Activated naive CD4-positive, alpha-beta T cell treated with anti-CD3 and anti-CD28 coated beads, Interleukin-2, amount 50 U/mL, for 24 hours (primary cell): ENCODE measurements around the gene STK35.
A peak's percentile ranks its signal among the peaks of the same experiment; 100 is the strongest.

ENCODE experiments used
- H3K27ac Mint-ChIP-seq: one replicate; pipeline ENCODE4 v1.8.0; 2021; ENCODE audit warnings: mild to moderate bottlenecking, mixed read lengths
- H3K27me3 Mint-ChIP-seq: one replicate; pipeline ENCODE4 v1.8.0; 2021; ENCODE audit warnings: mixed read lengths
- H3K36me3 Mint-ChIP-seq: one replicate; pipeline ENCODE4 v1.8.0; 2021; ENCODE audit warnings: mixed read lengths
- H3K4me1 Mint-ChIP-seq: one replicate; pipeline ENCODE4 v1.8.0; 2021; ENCODE audit warnings: mixed read lengths
- H3K4me3 Mint-ChIP-seq: one replicate; pipeline ENCODE4 v1.8.0; 2021; ENCODE audit warnings: mild to moderate bottlenecking, mixed read lengths
- H3K9me3 Mint-ChIP-seq: one replicate; pipeline ENCODE4 v1.8.0; 2021; ENCODE audit warnings: mixed read lengths

Gene STK35

GRCh38 chr20:2122936-2123335 is 21.3 kb downstream of the STK35 start:
- Mint-ChIP-seq H3K27me3 (no peaks in the 10 kb centered on the region), H3K9me3 (no peaks in the 10 kb centered on the region), H3K36me3 (peaks cover 12% of the 10 kb centered on the region), H3K27ac (no peak overlapping the region), H3K4me1 (peaks cover 88% of the 10 kb centered on the region), H3K4me3 (no peak overlapping the region)

DNA sequence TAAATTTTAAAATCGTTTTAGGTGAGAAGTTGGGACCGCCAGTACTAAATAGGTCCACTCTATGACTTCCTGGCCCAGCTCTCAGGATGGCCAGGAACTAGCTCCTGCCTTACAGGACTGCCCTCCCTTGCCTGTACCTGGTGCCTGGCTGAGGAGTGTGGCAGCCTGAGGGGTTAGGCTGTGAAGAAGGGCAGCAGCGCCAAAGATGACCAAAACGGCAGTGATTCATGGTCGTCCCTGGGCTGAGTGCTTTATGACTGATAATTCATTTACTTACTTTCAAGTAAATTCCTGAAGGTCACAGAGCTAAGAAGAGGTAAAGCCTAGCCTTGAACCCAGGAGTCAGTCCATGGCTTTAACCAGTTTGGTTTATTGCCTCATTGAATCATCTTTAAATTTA is 22.1 kb downstream of the STK35 start:
- no peaks in the 10 kb centered on the region for H3K27me3 Mint-ChIP-seq
- H3K9me3 Mint-ChIP-seq: no peaks in the 10 kb centered on the region
- peaks cover 90% of the 10 kb centered on the region for H3K4me1 Mint-ChIP-seq
- H3K36me3 Mint-ChIP-seq: peaks cover 11% of the 10 kb centered on the region
- no peak overlapping the region for H3K4me3 Mint-ChIP-seq
- no peak overlapping the region for H3K27ac Mint-ChIP-seq

GRCh38 chr20:2124564-2125213 is 23.1 kb downstream of the STK35 start:
- H3K27me3 Mint-ChIP-seq: no peaks in the 10 kb centered on the region
- no peaks in the 10 kb centered on the region for H3K9me3 Mint-ChIP-seq
- H3K36me3 Mint-ChIP-seq: peaks cover 7% of the 10 kb centered on the region
- H3K4me3 Mint-ChIP-seq: no peak overlapping the region
- H3K4me1 Mint-ChIP-seq: peaks cover 87% of the 10 kb centered on the region
- no peak overlapping the region for H3K27ac Mint-ChIP-seq

GRCh38 chr20:2125474-2126112 is 24.0 kb downstream of the STK35 start:
- Mint-ChIP-seq H3K36me3 (peaks cover 5% of the 10 kb centered on the region), H3K4me3 (no peak overlapping the region), H3K27ac (no peak overlapping the region), H3K4me1 (peaks cover 87% of the 10 kb centered on the region), H3K27me3 (no peaks in the 10 kb centered on the region), H3K9me3 (no peaks in the 10 kb centered on the region)

GRCh38 chr20:2127238-2127637 is 25.6 kb downstream of the STK35 start:
- Mint-ChIP-seq H3K27me3 (no peaks in the 10 kb centered on the region), H3K27ac (no peak overlapping the region), H3K9me3 (no peaks in the 10 kb centered on the region), H3K4me1 (peaks cover 82% of the 10 kb centered on the region), H3K36me3 (peaks cover 2% of the 10 kb centered on the region), H3K4me3 (no peak overlapping the region)

GRCh38 chr20:2128542-2128941 is 26.9 kb downstream of the STK35 start:
- Mint-ChIP-seq H3K9me3 (no peaks in the 10 kb centered on the region), H3K4me3 (no peak overlapping the region), H3K4me1 (peaks cover 83% of the 10 kb centered on the region), H3K36me3 (peaks cover 2% of the 10 kb centered on the region), H3K27me3 (no peaks in the 10 kb centered on the region), H3K27ac (no peak overlapping the region)

DNA sequence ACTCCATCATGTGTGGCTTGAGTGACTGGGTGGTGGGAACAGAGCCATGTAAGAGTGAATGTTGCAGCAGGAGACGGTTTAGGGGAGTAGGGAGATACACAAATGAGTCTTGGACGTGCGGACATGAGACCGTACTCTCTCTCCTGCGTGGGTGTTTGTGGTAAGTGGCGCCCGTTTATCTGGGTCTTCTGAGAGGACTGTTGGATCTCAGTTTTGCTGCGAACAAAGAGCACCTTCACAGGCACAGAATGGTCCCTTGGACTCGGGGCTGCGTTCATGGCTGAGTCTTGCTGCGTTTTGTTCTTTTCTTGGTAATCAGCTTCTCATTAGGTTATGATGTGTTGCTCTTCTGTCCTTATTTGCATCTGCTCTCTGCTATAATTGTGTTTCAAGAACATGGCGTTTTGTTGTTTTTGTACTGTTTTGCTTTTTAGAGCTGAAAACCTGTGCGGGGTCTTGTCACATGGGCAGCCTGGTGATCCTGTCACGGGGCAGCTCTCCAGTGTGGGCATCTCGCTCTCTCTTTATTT is 28.5 kb downstream of the STK35 start:
- H3K27me3 Mint-ChIP-seq: no peaks in the 10 kb centered on the region
- peaks cover 67% of the 10 kb centered on the region for H3K4me1 Mint-ChIP-seq
- H3K27ac Mint-ChIP-seq: no peak overlapping the region
- H3K4me3 Mint-ChIP-seq: no peak overlapping the region
- no peaks in the 10 kb centered on the region for H3K9me3 Mint-ChIP-seq
- peaks cover 2% of the 10 kb centered on the region for H3K36me3 Mint-ChIP-seq

GRCh38 chr20:2130683-2131082 is 29.1 kb downstream of the STK35 start:
- H3K27ac Mint-ChIP-seq: no peak overlapping the region
- no peaks in the 10 kb centered on the region for H3K27me3 Mint-ChIP-seq
- no peaks in the 10 kb centered on the region for H3K9me3 Mint-ChIP-seq
- no peak overlapping the region for H3K4me3 Mint-ChIP-seq
- H3K36me3 Mint-ChIP-seq: peaks cover 2% of the 10 kb centered on the region
- H3K4me1 Mint-ChIP-seq: peaks cover 62% of the 10 kb centered on the region

GRCh38 chr20:2131366-2131765 is 29.7 kb downstream of the STK35 start:
- Mint-ChIP-seq H3K27me3 (no peaks in the 10 kb centered on the region), H3K36me3 (peaks cover 2% of the 10 kb centered on the region), H3K9me3 (no peaks in the 10 kb centered on the region), H3K4me1 (peaks cover 63% of the 10 kb centered on the region), H3K4me3 (no peak overlapping the region), H3K27ac (no peak overlapping the region)

- Mint-ChIP-seq H3K9me3 (no peaks in the 10 kb centered on the region), H3K27me3 (no peaks in the 10 kb centered on the region), H3K27ac (no peak overlapping the region), H3K4me3 (no peak overlapping the region), H3K4me1 (peaks cover 59% of the 10 kb centered on the region), H3K36me3 (peaks cover 2% of the 10 kb centered on the region)
Measured at GRCh38 chr20:2132461-2132901, 30.9 kb downstream of the STK35 start.

DNA sequence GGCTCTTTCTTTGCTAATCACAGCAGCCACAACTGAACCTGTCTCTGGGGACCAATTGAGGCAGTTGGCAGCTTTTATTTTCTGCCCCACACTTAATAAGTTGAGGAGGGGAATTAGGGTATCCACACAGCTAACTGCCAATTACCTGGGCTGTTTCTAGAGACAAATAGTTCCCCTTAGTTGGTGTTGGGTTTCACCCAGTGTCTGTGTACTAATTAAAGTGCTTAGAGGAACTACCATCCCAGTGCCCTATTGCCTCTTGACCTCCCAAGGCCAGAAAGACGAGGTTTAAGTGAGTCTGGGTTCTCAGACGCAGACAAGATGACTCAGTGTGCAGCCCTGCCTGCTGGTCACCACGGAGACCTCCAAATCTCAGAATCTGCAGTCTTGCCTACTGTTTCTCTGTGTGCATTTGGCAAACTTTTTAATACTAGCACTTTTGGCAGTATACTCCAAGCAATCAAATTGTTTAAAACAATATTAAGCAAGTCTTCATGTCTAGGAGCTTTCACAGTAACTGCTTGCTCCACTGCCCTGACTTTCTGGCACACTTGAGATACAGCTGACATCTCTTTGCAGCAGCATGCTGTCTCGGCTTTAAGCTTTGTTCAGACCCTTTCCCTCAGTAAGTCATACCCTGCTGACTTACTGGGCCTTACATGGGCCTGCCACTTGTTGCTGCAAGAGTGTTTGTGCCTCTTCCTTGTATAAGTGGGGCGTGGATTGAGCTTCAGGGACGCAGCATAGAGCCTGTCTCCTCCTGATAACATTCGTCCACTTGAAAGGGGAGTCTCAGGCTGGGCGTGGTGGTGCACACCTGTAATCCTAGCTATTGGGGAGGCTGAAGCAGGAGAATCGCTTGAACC is 31.9 kb downstream of the STK35 start:
- no peaks in the 10 kb centered on the region for H3K9me3 Mint-ChIP-seq
- H3K4me1 Mint-ChIP-seq: peaks cover 55% of the 10 kb centered on the region
- H3K36me3 Mint-ChIP-seq: peaks cover 2% of the 10 kb centered on the region
- no peaks in the 10 kb centered on the region for H3K27me3 Mint-ChIP-seq
- peak overlapping the region; percentile 30 for H3K27ac Mint-ChIP-seq
- H3K4me3 Mint-ChIP-seq: peak overlapping the region; percentile 26

GRCh38 chr20:2135013-2135412 is 33.4 kb downstream of the STK35 start:
- Mint-ChIP-seq H3K27me3 (no peaks in the 10 kb centered on the region), H3K27ac (no peak overlapping the region), H3K9me3 (no peaks in the 10 kb centered on the region), H3K4me3 (no peak overlapping the region), H3K4me1 (peaks cover 43% of the 10 kb centered on the region), H3K36me3 (no peaks in the 10 kb centered on the region)

DNA sequence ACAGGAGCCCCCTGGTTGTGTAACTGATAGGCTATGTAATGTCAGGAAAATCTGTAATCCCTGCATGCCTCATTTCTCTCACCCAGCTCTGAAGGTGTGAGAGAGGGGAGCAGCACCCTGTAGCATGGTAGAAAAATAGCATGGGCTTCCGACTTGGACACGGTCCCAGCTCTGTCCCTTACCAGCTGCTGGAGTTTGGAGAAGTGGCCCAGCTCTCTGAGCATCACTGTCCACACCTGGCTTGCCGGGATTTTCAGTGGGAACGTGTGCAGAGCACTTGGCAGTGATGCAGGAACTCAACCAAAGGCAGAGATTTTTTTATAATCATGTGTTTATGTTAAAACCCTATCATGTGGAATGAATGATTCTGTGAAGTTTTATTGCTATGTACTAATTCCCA is 34.6 kb downstream of the STK35 start:
- no peak overlapping the region for H3K4me3 Mint-ChIP-seq
- H3K36me3 Mint-ChIP-seq: no peaks in the 10 kb centered on the region
- H3K27ac Mint-ChIP-seq: no peak overlapping the region
- no peaks in the 10 kb centered on the region for H3K27me3 Mint-ChIP-seq
- no peaks in the 10 kb centered on the region for H3K9me3 Mint-ChIP-seq
- H3K4me1 Mint-ChIP-seq: peaks cover 34% of the 10 kb centered on the region

- Mint-ChIP-seq H3K4me3 (no peak overlapping the region), H3K4me1 (peaks cover 26% of the 10 kb centered on the region), H3K27ac (no peak overlapping the region), H3K27me3 (no peaks in the 10 kb centered on the region), H3K9me3 (no peaks in the 10 kb centered on the region), H3K36me3 (no peaks in the 10 kb centered on the region)
Measured at GRCh38 chr20:2137552-2138201, 36.0 kb downstream of the STK35 start.

- H3K27me3 Mint-ChIP-seq: no peaks in the 10 kb centered on the region
- peaks cover 19% of the 10 kb centered on the region for H3K4me1 Mint-ChIP-seq
- no peak overlapping the region for H3K4me3 Mint-ChIP-seq
- H3K9me3 Mint-ChIP-seq: no peaks in the 10 kb centered on the region
- H3K36me3 Mint-ChIP-seq: no peaks in the 10 kb centered on the region
- no peak overlapping the region for H3K27ac Mint-ChIP-seq
Measured at GRCh38 chr20:2138396-2138795, 36.8 kb downstream of the STK35 start.
